ENCODE measurements around the gene GPR25. TPM values are rescaled to one million over a fixed set of nuclear protein-coding genes. Genes with fewer than 3 reads are reported as not detected.

The GPR25 gene
- total RNA-seq, 4 donors from 2014 or later: not detected

GRCh38 chr1:200903793-200904192 lies 31.0 kb downstream of the GPR25 start:
- H3K27ac ChIP-seq: no peak overlapping the region
- ATAC-seq: no peak
- TF ChIP-seq POLR2AphosphoS5 (IDR thresholded peaks at IDR 0.05) (no peak), POLR2A (IDR thresholded peaks at IDR 0.05) (no peak), CTCF (IDR thresholded peaks at IDR 0.05) (no peak), EP300 (IDR thresholded peaks at IDR 0.05) (no peak)
- no peaks in the 10 kb centered on the region for H3K9me3 ChIP-seq
- H3K4me1 ChIP-seq: no peaks in the 10 kb centered on the region
- peaks cover 2% of the 10 kb centered on the region for H3K27me3 ChIP-seq
- no peak overlapping the region for H3K4me3 ChIP-seq
- no peaks in the 10 kb centered on the region for H3K36me3 ChIP-seq
- WGBS, 2 donors (ENCODE audit: low coverage in 1 of 2): 88 to 94% methylated on average over 3 to 4 of the region's 5 CpGs

GRCh38 chr1:200904772-200905171 lies 32.0 kb downstream of the GPR25 start:
- Histone ChIP-seq H3K36me3 (no peaks in the 10 kb centered on the region), H3K27ac (no peak overlapping the region), H3K9me3 (no peaks in the 10 kb centered on the region), H3K4me1 (no peaks in the 10 kb centered on the region), H3K4me3 (no peak overlapping the region), H3K27me3 (peaks cover 5% of the 10 kb centered on the region)
- TF ChIP-seq POLR2AphosphoS5 (IDR thresholded peaks at IDR 0.05) (no peak), CTCF (IDR thresholded peaks at IDR 0.05) (no peak), POLR2A (IDR thresholded peaks at IDR 0.05) (no peak), EP300 (IDR thresholded peaks at IDR 0.05) (no peak)
- no peak for ATAC-seq

GRCh38 chr1:200905411-200906052 lies 32.8 kb downstream of the GPR25 start:
- 69 to 76% methylated on average over 3 to 4 of the region's 4 CpGs for WGBS, 2 donors (ENCODE audit: low coverage in 1 of 2)
- TF ChIP-seq POLR2AphosphoS5 (IDR thresholded peaks at IDR 0.05): no peak
- TF ChIP-seq CTCF (IDR thresholded peaks at IDR 0.05): no peak
- no peak for TF ChIP-seq POLR2A (IDR thresholded peaks at IDR 0.05)
- no peak for TF ChIP-seq EP300 (IDR thresholded peaks at IDR 0.05)
- H3K27ac ChIP-seq: no peak overlapping the region
- no peak overlapping the region for H3K4me3 ChIP-seq
- H3K36me3 ChIP-seq: no peaks in the 10 kb centered on the region
- H3K4me1 ChIP-seq: no peaks in the 10 kb centered on the region
- no peak for ATAC-seq
- no peaks in the 10 kb centered on the region for H3K9me3 ChIP-seq
- peaks cover 5% of the 10 kb centered on the region for H3K27me3 ChIP-seq

- ATAC-seq: no peak
- Histone ChIP-seq H3K27me3 (peaks cover 5% of the 10 kb centered on the region), H3K4me3 (no peak overlapping the region), H3K9me3 (no peaks in the 10 kb centered on the region), H3K4me1 (no peaks in the 10 kb centered on the region), H3K36me3 (no peaks in the 10 kb centered on the region), H3K27ac (no peak overlapping the region)
- no peak for TF ChIP-seq POLR2A (IDR thresholded peaks at IDR 0.05)
- no peak for TF ChIP-seq POLR2AphosphoS5 (IDR thresholded peaks at IDR 0.05)
- no peak for TF ChIP-seq CTCF (IDR thresholded peaks at IDR 0.05)
- TF ChIP-seq EP300 (IDR thresholded peaks at IDR 0.05): no peak
- 88 to 94% methylated on average over 2 of the region's 2 CpGs for WGBS, 2 donors (ENCODE audit: low coverage in 1 of 2)
Observed at GRCh38 chr1:200906491-200906890, 33.7 kb downstream of the GPR25 start.

- no peak overlapping the region for H3K27ac ChIP-seq
- H3K27me3 ChIP-seq: peaks cover 5% of the 10 kb centered on the region
- no peaks in the 10 kb centered on the region for H3K9me3 ChIP-seq
- WGBS, 2 donors (ENCODE audit: low coverage in 1 of 2): 82 to 100% methylated on average over 3 to 4 of the region's 5 CpGs
- no peaks in the 10 kb centered on the region for H3K36me3 ChIP-seq
- TF ChIP-seq POLR2AphosphoS5 (IDR thresholded peaks at IDR 0.05): no peak
- TF ChIP-seq POLR2A (IDR thresholded peaks at IDR 0.05): no peak
- TF ChIP-seq CTCF (IDR thresholded peaks at IDR 0.05): no peak
- TF ChIP-seq EP300 (IDR thresholded peaks at IDR 0.05): no peak
- no peaks in the 10 kb centered on the region for H3K4me1 ChIP-seq
- no peak for ATAC-seq
- H3K4me3 ChIP-seq: no peak overlapping the region
Observed at GRCh38 chr1:200907611-200908097, 34.9 kb downstream of the GPR25 start.
